Central memory CD8-positive, alpha-beta T cell (primary cell): ENCODE results near the gene YJEFN3.

Source experiments
- ATAC-seq: fragments of 150-1000 bp; cut with Tn5 transposase; replicated peaks from 2 replicates; pipeline ENCODE4 v1.10.0; 2022; ENCODE audit warnings: mild to moderate bottlenecking, moderate FRiP score, moderate number of reproducible peaks; ENCODE audit not compliant: poor library complexity, severe bottlenecking; ENCODE audit errors: extremely low read depth
- DNase-seq, 2 donors: peaks; one replicate each; pipeline ENCODE4 v3.0.0; 2021; ENCODE audit warnings: low spot score in 2 of 2
- H3K27ac Mint-ChIP-seq: one replicate; pipeline ENCODE4 v1.8.0; 2022; ENCODE audit warnings: low read depth, mild to moderate bottlenecking, moderate library complexity, mixed read lengths
- H3K27me3 Mint-ChIP-seq: one replicate; pipeline ENCODE4 v1.8.0; 2022; ENCODE audit warnings: mixed read lengths
- H3K36me3 Mint-ChIP-seq: one replicate; pipeline ENCODE4 v1.8.0; 2022; ENCODE audit warnings: mild to moderate bottlenecking, moderate library complexity, mixed read lengths; ENCODE audit not compliant: insufficient read depth
- H3K4me1 Mint-ChIP-seq: one replicate; pipeline ENCODE4 v1.8.0; 2022; ENCODE audit warnings: mixed read lengths
- H3K4me3 Mint-ChIP-seq: one replicate; pipeline ENCODE4 v1.8.0; 2022; ENCODE audit warnings: mild to moderate bottlenecking, moderate library complexity, mixed read lengths
- H3K9me3 Mint-ChIP-seq: one replicate; pipeline ENCODE4 v1.8.0; 2022; ENCODE audit warnings: mixed read lengths

YJEFN3 gene

GRCh38 chr19:19490214-19490968 is 38.3 kb upstream of the YJEFN3 start:
- DNase-seq (peak; percentile 77 to 79), ATAC-seq (peak; percentile 13)
- no peaks in the 10 kb centered on the region for H3K9me3 Mint-ChIP-seq
- H3K27me3 Mint-ChIP-seq = no peaks in the 10 kb centered on the region
- peaks cover 36% of the 10 kb centered on the region for H3K36me3 Mint-ChIP-seq
- H3K4me1 Mint-ChIP-seq = peaks cover 35% of the 10 kb centered on the region
- H3K4me3 Mint-ChIP-seq = peak overlapping the region; percentile 20
- H3K27ac Mint-ChIP-seq = peak overlapping the region; percentile 97

- no peak overlapping the region for H3K27ac Mint-ChIP-seq
- ATAC-seq = no peak
- peaks cover 35% of the 10 kb centered on the region for H3K4me1 Mint-ChIP-seq
- no peaks in the 10 kb centered on the region for H3K27me3 Mint-ChIP-seq
- DNase-seq = no peak
- no peak overlapping the region for H3K4me3 Mint-ChIP-seq
- H3K36me3 Mint-ChIP-seq = peaks cover 42% of the 10 kb centered on the region
- no peaks in the 10 kb centered on the region for H3K9me3 Mint-ChIP-seq
Measured at GRCh38 chr19:19491321-19492025, 37.2 kb upstream of the YJEFN3 start.

GRCh38 chr19:19492026-19492610 is 36.6 kb upstream of the YJEFN3 start:
- H3K4me1 Mint-ChIP-seq = peaks cover 35% of the 10 kb centered on the region
- H3K4me3 Mint-ChIP-seq = no peak overlapping the region
- H3K27me3 Mint-ChIP-seq = no peaks in the 10 kb centered on the region
- no peaks in the 10 kb centered on the region for H3K9me3 Mint-ChIP-seq
- no peak overlapping the region for H3K27ac Mint-ChIP-seq
- ATAC-seq = no peak
- H3K36me3 Mint-ChIP-seq = peaks cover 47% of the 10 kb centered on the region
- DNase-seq = no peak

- DNase-seq = no peak
- Mint-ChIP-seq H3K36me3 (peaks cover 50% of the 10 kb centered on the region), H3K4me1 (peaks cover 18% of the 10 kb centered on the region), H3K9me3 (no peaks in the 10 kb centered on the region), H3K4me3 (no peak overlapping the region), H3K27ac (no peak overlapping the region), H3K27me3 (no peaks in the 10 kb centered on the region)
- ATAC-seq = no peak
Measured at GRCh38 chr19:19493841-19494546, 34.7 kb upstream of the YJEFN3 start.

- ATAC-seq (no peak), DNase-seq (no peak)
- peaks cover 49% of the 10 kb centered on the region for H3K36me3 Mint-ChIP-seq
- no peaks in the 10 kb centered on the region for H3K9me3 Mint-ChIP-seq
- no peak overlapping the region for H3K4me3 Mint-ChIP-seq
- no peaks in the 10 kb centered on the region for H3K27me3 Mint-ChIP-seq
- no peak overlapping the region for H3K27ac Mint-ChIP-seq
- H3K4me1 Mint-ChIP-seq = no peaks in the 10 kb centered on the region
Measured at GRCh38 chr19:19495614-19496603, 32.8 kb upstream of the YJEFN3 start.

- H3K36me3 Mint-ChIP-seq = peaks cover 64% of the 10 kb centered on the region
- no peak for DNase-seq
- no peaks in the 10 kb centered on the region for H3K27me3 Mint-ChIP-seq
- ATAC-seq = no peak
- H3K4me1 Mint-ChIP-seq = no peaks in the 10 kb centered on the region
- H3K27ac Mint-ChIP-seq = peak overlapping the region; percentile 46
- peak overlapping the region; percentile 16 for H3K4me3 Mint-ChIP-seq
- H3K9me3 Mint-ChIP-seq = no peaks in the 10 kb centered on the region
Measured at GRCh38 chr19:19498255-19498991, 30.3 kb upstream of the YJEFN3 start.

GRCh38 chr19:19499272-19499995 is 29.3 kb upstream of the YJEFN3 start:
- ATAC-seq (no peak), DNase-seq (no peak)
- no peaks in the 10 kb centered on the region for H3K9me3 Mint-ChIP-seq
- peaks cover 61% of the 10 kb centered on the region for H3K36me3 Mint-ChIP-seq
- peak overlapping the region; percentile 16 for H3K4me3 Mint-ChIP-seq
- H3K27me3 Mint-ChIP-seq = no peaks in the 10 kb centered on the region
- peak overlapping the region; percentile 46 for H3K27ac Mint-ChIP-seq
- no peaks in the 10 kb centered on the region for H3K4me1 Mint-ChIP-seq

- no peak overlapping the region for H3K4me3 Mint-ChIP-seq
- H3K27ac Mint-ChIP-seq = no peak overlapping the region
- peaks cover 50% of the 10 kb centered on the region for H3K36me3 Mint-ChIP-seq
- H3K4me1 Mint-ChIP-seq = no peaks in the 10 kb centered on the region
- H3K27me3 Mint-ChIP-seq = no peaks in the 10 kb centered on the region
- ATAC-seq (no peak), DNase-seq (no peak)
- H3K9me3 Mint-ChIP-seq = no peaks in the 10 kb centered on the region
Measured at GRCh38 chr19:19500975-19501644, 27.6 kb upstream of the YJEFN3 start.

GRCh38 chr19:19501798-19502197 is 26.9 kb upstream of the YJEFN3 start:
- peaks cover 53% of the 10 kb centered on the region for H3K36me3 Mint-ChIP-seq
- H3K9me3 Mint-ChIP-seq = no peaks in the 10 kb centered on the region
- no peaks in the 10 kb centered on the region for H3K4me1 Mint-ChIP-seq
- ATAC-seq (no peak), DNase-seq (no peak)
- no peaks in the 10 kb centered on the region for H3K27me3 Mint-ChIP-seq
- no peak overlapping the region for H3K4me3 Mint-ChIP-seq
- H3K27ac Mint-ChIP-seq = no peak overlapping the region

- H3K9me3 Mint-ChIP-seq = no peaks in the 10 kb centered on the region
- H3K27ac Mint-ChIP-seq = no peak overlapping the region
- ATAC-seq = no peak
- H3K4me1 Mint-ChIP-seq = no peaks in the 10 kb centered on the region
- H3K36me3 Mint-ChIP-seq = peaks cover 50% of the 10 kb centered on the region
- H3K27me3 Mint-ChIP-seq = no peaks in the 10 kb centered on the region
- H3K4me3 Mint-ChIP-seq = no peak overlapping the region
- no peak for DNase-seq
Measured at GRCh38 chr19:19502281-19502680, 26.4 kb upstream of the YJEFN3 start.
